Testis (tissue), 2 donors: ENCODE results near the gene GBE1.

ENCODE experiments used
- POLR2A ChIP-seq: fragments of 450-650 bp; IDR thresholded peaks from one replicate; pipeline ENCODE4 v1.6.1; 2017; ENCODE audit warnings: antibody characterized with exemption, mild to moderate bottlenecking, moderate library complexity
- TF ChIP-seq, protein P1 (sequence below), 3 experiments: fragments of 450-650 bp in 2 of 3; fragments of 200-600 bp in 1 of 3; sonication (generic) in 1 of 3; IDR thresholded peaks; one replicate each; pipeline ENCODE4 v1.5.1; 2016 to 2019; ENCODE audit warnings: antibody characterized with exemption in 3 of 3, mild to moderate bottlenecking in 2 of 3, moderate library complexity in 1 of 3

DNA sequence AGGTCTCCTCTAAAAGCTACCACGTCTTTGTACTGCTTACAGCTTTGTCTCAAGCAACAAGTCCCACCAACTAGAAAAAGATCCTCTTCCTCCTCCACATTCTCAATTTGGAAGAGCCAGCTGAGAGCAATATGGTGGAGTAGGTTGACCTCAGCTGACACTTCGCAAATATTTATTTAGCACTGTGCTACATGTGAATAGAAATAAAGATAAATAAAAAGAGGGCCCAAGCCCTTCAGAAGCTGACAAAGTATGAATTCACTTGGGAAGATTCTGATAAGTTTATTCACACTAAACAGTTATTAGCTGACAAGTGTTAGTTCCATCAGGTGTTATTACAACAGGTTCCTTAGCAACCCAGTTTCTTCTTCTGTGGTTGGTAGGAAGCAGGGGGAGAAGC is 310.3 kb downstream of the GBE1 start:
- TF ChIP-seq, protein P1, sequence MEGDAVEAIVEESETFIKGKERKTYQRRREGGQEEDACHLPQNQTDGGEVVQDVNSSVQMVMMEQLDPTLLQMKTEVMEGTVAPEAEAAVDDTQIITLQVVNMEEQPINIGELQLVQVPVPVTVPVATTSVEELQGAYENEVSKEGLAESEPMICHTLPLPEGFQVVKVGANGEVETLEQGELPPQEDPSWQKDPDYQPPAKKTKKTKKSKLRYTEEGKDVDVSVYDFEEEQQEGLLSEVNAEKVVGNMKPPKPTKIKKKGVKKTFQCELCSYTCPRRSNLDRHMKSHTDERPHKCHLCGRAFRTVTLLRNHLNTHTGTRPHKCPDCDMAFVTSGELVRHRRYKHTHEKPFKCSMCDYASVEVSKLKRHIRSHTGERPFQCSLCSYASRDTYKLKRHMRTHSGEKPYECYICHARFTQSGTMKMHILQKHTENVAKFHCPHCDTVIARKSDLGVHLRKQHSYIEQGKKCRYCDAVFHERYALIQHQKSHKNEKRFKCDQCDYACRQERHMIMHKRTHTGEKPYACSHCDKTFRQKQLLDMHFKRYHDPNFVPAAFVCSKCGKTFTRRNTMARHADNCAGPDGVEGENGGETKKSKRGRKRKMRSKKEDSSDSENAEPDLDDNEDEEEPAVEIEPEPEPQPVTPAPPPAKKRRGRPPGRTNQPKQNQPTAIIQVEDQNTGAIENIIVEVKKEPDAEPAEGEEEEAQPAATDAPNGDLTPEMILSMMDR (IDR thresholded peaks at IDR 0.05) = no peak
- TF ChIP-seq POLR2A = no peak
